HCT116 (cell line): ENCODE measurements around the gene SAXO2. TPM values are rescaled to one million over a fixed set of nuclear protein-coding genes. Genes with fewer than 3 reads are reported as not detected.
"Not testable (repeated sequence)": the region's sequence is repeated elsewhere in the genome, so short reads cannot be mapped to it uniquely, and the experiment has no call there.

Experiments
- ATAC-seq: fragments of 200-7000 bp; cut with Tn5 transposase; 2 replicates; pipeline ENCODE4 v1.9.1; 2020; ENCODE audit warnings: mild to moderate bottlenecking, moderate library complexity
- BruUV-seq: library from RNA; stranded (reverse); fragments of 400-500 nt; replicated peaks from 2 replicates; lab custom pipeline; 2021; lab: Mats Ljungman, UMichigan
- CTCF ChIA-PET: fragments of 300-600 bp; sonication (Branson Sonifier 250); formaldehyde crosslinking; loops from one replicate; lab custom pipeline; 2021; ENCODE audit warnings: antibody characterized with exemption; lab: Charles Lee
- POLR2A ChIA-PET: fragments of 300-600, 350-600 bp; sonication (Branson Sonifier 250); formaldehyde crosslinking; loops from one replicate; lab custom pipeline; 2021; ENCODE audit warnings: antibody characterized with exemption; lab: Charles Lee
- RAD21 ChIA-PET, 2 experiments: fragments of 300-600 bp; sonication (Branson Sonifier 250); formaldehyde crosslinking; loops; one replicate each; lab custom pipeline; 2023; ENCODE audit warnings: low total read pairs in 2 of 2; ENCODE audit not compliant: uncharacterized antibody in 2 of 2, unreplicated experiment in 2 of 2, low non-redundant PET in 1 of 2; lab: Charles Lee
- DNase-seq: peaks from one replicate; pipeline ENCODE4 v3.0.0-alpha.2; 2010; ENCODE audit warnings: low read depth, low spot score
- H2AFZ ChIP-seq: fragments of 200-600 bp; shearing (Covaris generic), sonication (generic); 2 replicates; pipeline ENCODE4 v1.6.1; 2017; ENCODE audit warnings: low read depth, mixed run types, mixed read lengths, antibody characterized with exemption, low read length; ENCODE audit not compliant: poor library complexity, severe bottlenecking
- H3K27ac ChIP-seq: 2 replicates; pipeline ENCODE4 v1.5.1; 2012; ENCODE audit warnings: low read depth, low read length
- H3K27me3 ChIP-seq: fragments of 200-600 bp; sonication (generic); 2 replicates; pipeline ENCODE4 v1.6.1; 2016; ENCODE audit warnings: mixed run types, low read length, mixed read lengths; ENCODE audit not compliant: insufficient read depth
- H3K36me3 ChIP-seq, 2 experiments: fragments of 200-500 bp in 1 of 2; fragments of 200-600 bp in 1 of 2; sonication (Bioruptor generic) in 1 of 2; sonication (generic) in 1 of 2; 2 replicates each; pipeline versions ENCODE4 v1.5.1 to v1.6.1; 2014 to 2016; ENCODE audit warnings: low read length in 2 of 2, inconsistent platforms in 1 of 2, mixed read lengths in 1 of 2, mixed run types in 1 of 2; ENCODE audit not compliant: insufficient read depth in 2 of 2, control insufficient read depth in 1 of 2
- H3K4me1 ChIP-seq, 2 experiments: fragments of 200-600 bp in 1 of 2; sonication (generic) in 1 of 2; 2 replicates each; pipeline versions ENCODE4 v1.5.1 to v1.6.1; 2012 to 2017; ENCODE audit warnings: low read length in 2 of 2, inconsistent platforms in 1 of 2, mild to moderate bottlenecking in 1 of 2, mixed read lengths in 1 of 2, mixed run types in 1 of 2, moderate library complexity in 1 of 2; ENCODE audit not compliant: insufficient read depth in 2 of 2, control insufficient read depth in 1 of 2
- H3K4me2 ChIP-seq: fragments of 200-600 bp; sonication (generic); 2 replicates; pipeline ENCODE4 v1.6.1; 2017; ENCODE audit warnings: mixed run types, low read length, mixed read lengths
- H3K4me3 ChIP-seq, 2 experiments: fragments of 200-600 bp in 1 of 2; sonication (generic) in 1 of 2; replicated peaks in 1 of 2; 2 replicates each; pipeline ENCODE4 v1.5.1; 2011 to 2016; ENCODE audit warnings: low read length in 2 of 2, control low read depth in 1 of 2, low read depth in 1 of 2, mild to moderate bottlenecking in 1 of 2, mixed read lengths in 1 of 2, mixed run types in 1 of 2
- H3K79me2 ChIP-seq: fragments of 200-600 bp; sonication (generic); 2 replicates; pipeline ENCODE4 v1.6.1; 2017; ENCODE audit warnings: mild to moderate bottlenecking, mixed run types, low read length, moderate library complexity, mixed read lengths; ENCODE audit not compliant: insufficient read depth
- H3K9ac ChIP-seq: fragments of 200-600 bp; sonication (generic); 2 replicates; pipeline ENCODE4 v1.6.1; 2016; ENCODE audit warnings: low read length, mixed read lengths
- H3K9me2 ChIP-seq: fragments of 200-600 bp; sonication (generic), shearing (Covaris generic); 2 replicates; pipeline ENCODE4 v1.6.1; 2017; ENCODE audit warnings: mixed run types, mild to moderate bottlenecking, moderate library complexity; ENCODE audit not compliant: insufficient read depth
- H3K9me3 ChIP-seq, 2 experiments: fragments of 200-500 bp in 1 of 2; fragments of 200-600 bp in 1 of 2; sonication (Bioruptor generic) in 1 of 2; sonication (generic) in 1 of 2; 2 replicates each; pipeline ENCODE4 v1.6.1; 2014 to 2017; ENCODE audit warnings: low read length in 2 of 2, mixed read lengths in 2 of 2, inconsistent platforms in 1 of 2, low read depth in 1 of 2, mild to moderate bottlenecking in 1 of 2, mixed run types in 1 of 2, moderate library complexity in 1 of 2; ENCODE audit not compliant: control insufficient read depth in 1 of 2, insufficient read depth in 1 of 2
- H4K20me1 ChIP-seq: fragments of 200-600 bp; sonication (generic), shearing (Covaris generic); 2 replicates; pipeline ENCODE4 v1.6.1; 2017; ENCODE audit warnings: mixed run types, mild to moderate bottlenecking, moderate library complexity; ENCODE audit not compliant: insufficient read depth
- ATF3 ChIP-seq: IDR thresholded peaks from 2 replicates; pipeline ENCODE4 v1.6.1; 2012
- CBX3 ChIP-seq: IDR thresholded peaks from 2 replicates; pipeline ENCODE4 v1.6.1; 2012; ENCODE audit warnings: low read depth
- CEBPB ChIP-seq: IDR thresholded peaks from 2 replicates; pipeline ENCODE4 v1.6.1; 2012; ENCODE audit warnings: low read depth
- CTCF ChIP-seq, 3 experiments: fragments of 200-600 bp in 1 of 3; sonication (generic) in 1 of 3; IDR thresholded peaks in 2 of 3; conservative IDR thresholded peaks in 1 of 3; 2 replicates each; pipeline ENCODE4 v1.5.1; 2012 to 2017; ENCODE audit warnings: low read depth in 2 of 3, low read length in 2 of 3, antibody characterized with exemption in 1 of 3, borderline replicate concordance in 1 of 3, control low read depth in 1 of 3, mild to moderate bottlenecking in 1 of 3, mixed read lengths in 1 of 3, mixed run types in 1 of 3, moderate library complexity in 1 of 3; ENCODE audit not compliant: insufficient read depth in 1 of 3
- EGR1 ChIP-seq: IDR thresholded peaks from 2 replicates; pipeline ENCODE4 v1.6.1; 2012; ENCODE audit warnings: low read depth
- ELF1 ChIP-seq: IDR thresholded peaks from 2 replicates; pipeline ENCODE4 v1.6.1; 2012; ENCODE audit warnings: low read depth, borderline replicate concordance
- EZH2 ChIP-seq: fragments of 200-600 bp; sonication (generic); IDR thresholded peaks from 2 replicates; pipeline ENCODE4 v1.6.1; 2017; ENCODE audit warnings: antibody characterized with exemption, mixed run types
- EZH2phosphoT487 ChIP-seq: fragments of 200-600 bp; IDR thresholded peaks from 2 replicates; pipeline ENCODE4 v1.6.1; 2018; ENCODE audit warnings: antibody characterized with exemption, borderline replicate concordance
- FOSL1 ChIP-seq: IDR thresholded peaks from 2 replicates; pipeline ENCODE4 v1.6.1; 2012; ENCODE audit warnings: low read depth
- JUND ChIP-seq: IDR thresholded peaks from 2 replicates; pipeline ENCODE4 v1.6.1; 2012
- MAX ChIP-seq: IDR thresholded peaks from 2 replicates; pipeline ENCODE4 v1.6.1; 2012
- POLR2A ChIP-seq: IDR thresholded peaks from 2 replicates; pipeline ENCODE4 v1.7.0; 2011; ENCODE audit warnings: borderline replicate concordance; ENCODE audit not compliant: insufficient read depth, insufficient read length; ENCODE audit errors: extremely low read depth
- SP1 ChIP-seq: IDR thresholded peaks from 2 replicates; pipeline ENCODE4 v1.6.1; 2012; ENCODE audit warnings: low read depth
- SRF ChIP-seq: IDR thresholded peaks from 2 replicates; pipeline ENCODE4 v1.6.1; 2012; ENCODE audit warnings: low read depth
- ZBTB33 ChIP-seq: IDR thresholded peaks from 2 replicates; pipeline ENCODE4 v1.6.1; 2011; ENCODE audit warnings: mild to moderate bottlenecking, low read length, moderate library complexity; ENCODE audit not compliant: insufficient replicate concordance; ENCODE audit errors: extremely low read depth
- intact Hi-C: fragments of 100-400 bp; cut with micrococcal nuclease; formaldehyde crosslinking; loops from 2 replicates; pipeline ENCODE4 v1.10.0; 2022
- total RNA-seq: library from RNA; stranded (reverse); gene quantifications from one replicate; pipeline ENCODE4 v1.2.1, GENCODE V29; 2021; ENCODE audit not compliant: unreplicated experiment

SAXO2 gene
- total RNA-seq, 1 experiment from 2014 or later, result 5.7 TPM

- H4K20me1 ChIP-seq, H3K79me2 ChIP-seq, intact Hi-C loops, POLR2A ChIA-PET, H3K9me3 ChIP-seq, BruUV-seq, H2AFZ ChIP-seq, H3K27me3 ChIP-seq, H3K9me2 ChIP-seq, H3K36me3 ChIP-seq, CTCF ChIA-PET, RAD21 ChIA-PET: not testable (repeated sequence)
- DNase-seq (peak; percentile 8), ATAC-seq (peak; percentile 56)
- Histone ChIP-seq H3K27ac (peak overlapping the region; percentile 66), H3K4me3 (peak overlapping the region; percentile 81 to 83), H3K4me1 (peaks cover 8 to 15% of the 10 kb centered on the region in 2 experiments), H3K4me2 (peak overlapping the region; percentile 82), H3K9ac (peak overlapping the region; percentile 60)
- peak; percentile 21; the same call in 1 of the 2 replicates for TF ChIP-seq FOSL1
- 0 out of 2 replicates have a peak, but pooled peaks have one; percentile 20 for TF ChIP-seq MAX
- TF ChIP-seq SP1, result 0 out of 2 replicates have a peak, but pooled peaks have one; percentile 9
- 0 out of 2 replicates have a peak, but pooled peaks have one; percentile 15 for TF ChIP-seq JUND
- 0 out of 2 replicates have a peak, but pooled peaks have one; percentile 18 for TF ChIP-seq CBX3
Observed at GRCh38 chr15:82261566-82262421, 824 bp upstream of the SAXO2 start.

GRCh38 chr15:82263350-82263749 is 732 bp downstream of the SAXO2 start:
- Histone ChIP-seq H3K79me2 (peaks cover 9% of the 10 kb centered on the region), H3K27me3 (0 out of 2 replicates have a peak, but pooled peaks cover 2% of the 10 kb centered on the region), H3K4me3 (peak overlapping the region; percentile 81 to 83), H3K27ac (no peak overlapping the region), H3K4me2 (peak overlapping the region; percentile 82), H3K9ac (peak overlapping the region; percentile 60), H2AFZ (no peak overlapping the region), H3K9me3 (no peaks in the 10 kb centered on the region), H3K4me1 (peaks cover 8 to 15% of the 10 kb centered on the region in 2 experiments), H3K9me2 (no peaks in the 10 kb centered on the region), H4K20me1 (0 out of 2 replicates have a peak, but pooled peaks cover 2% of the 10 kb centered on the region), H3K36me3 (no peaks in the 10 kb centered on the region; a peak in 1 of 4 replicates)
- CTCF ChIA-PET, result no interaction called here
- RAD21 ChIA-PET, result no interaction called here
- intact Hi-C loops, result no loop called here
- no peak for ATAC-seq
- POLR2A ChIA-PET, result no interaction called here
- no peak for DNase-seq
- BruUV-seq, result no TSS peak
- TF ChIP-seq SP1, result no peak
- TF ChIP-seq JUND, result no peak
- TF ChIP-seq CBX3, result no peak
- TF ChIP-seq SRF, result no peak
- no peak for TF ChIP-seq EGR1
- no peak for TF ChIP-seq POLR2A
- no peak for TF ChIP-seq CEBPB
- TF ChIP-seq EZH2phosphoT487, result no peak
- no peak for TF ChIP-seq EZH2
- TF ChIP-seq CTCF (IDR thresholded peaks at IDR 0.05 in 2 of 3, conservative IDR thresholded peaks at IDR 0.05 in 1 of 3; ENCODE audit: borderline replicate concordance in 1 of 3, insufficient read depth in 1 of 3, low read depth in 2 of 3, low read length in 2 of 3), result no peak
- no peak for TF ChIP-seq ZBTB33
- TF ChIP-seq ATF3, result no peak
- no peak for TF ChIP-seq ELF1
